ENCODE results near the gene PSTPIP1.

PSTPIP1 gene

GRCh38 chr15:77042955-77043920 lies 48.3 kb downstream of the PSTPIP1 start:
- no peak for DNase-seq (ENCODE audit: low read depth in 2 of 2)

GRCh38 chr15:77044228-77045042 lies 49.5 kb downstream of the PSTPIP1 start:
- no peak for DNase-seq (ENCODE audit: low read depth in 2 of 2)

GRCh38 chr15:77045985-77046384 lies 51.1 kb downstream of the PSTPIP1 start:
- DNase-seq (ENCODE audit: low read depth in 2 of 2): no peak

GRCh38 chr15:77046704-77047412 lies 51.9 kb downstream of the PSTPIP1 start:
- DNase-seq (ENCODE audit: low read depth in 2 of 2): no peak

DNA sequence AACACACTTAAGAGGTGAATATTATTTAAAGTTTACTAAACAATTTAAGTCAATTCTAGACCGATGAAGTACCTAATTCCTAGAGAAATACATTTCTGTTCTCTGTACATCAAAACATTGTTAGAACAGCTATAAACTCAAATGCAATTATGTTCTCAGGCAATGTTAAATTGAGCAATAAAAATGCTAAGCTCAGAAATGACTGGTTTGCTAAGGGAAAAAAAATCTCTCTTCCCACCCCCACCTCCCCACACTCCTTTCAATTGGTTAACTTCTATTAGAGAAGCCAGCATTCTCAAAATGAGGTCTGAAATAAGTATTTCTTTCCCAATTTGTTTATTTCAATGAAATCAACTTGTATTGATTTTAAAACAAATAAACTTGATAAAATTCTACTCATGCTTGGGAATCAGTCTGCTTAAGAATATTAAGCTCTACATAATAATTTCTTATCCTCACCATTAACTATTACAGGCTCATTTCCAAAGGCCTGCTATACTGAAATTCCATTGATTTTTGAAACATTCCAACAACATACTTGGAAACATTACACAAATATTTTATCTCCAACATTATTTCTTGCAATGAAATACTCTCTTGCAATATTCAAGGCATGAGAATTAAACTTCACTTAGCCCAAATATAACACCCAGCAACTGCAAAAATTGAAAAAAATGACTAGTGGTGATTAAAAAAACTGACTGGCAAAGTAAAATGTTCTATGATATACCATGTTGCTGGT lies 53.4 kb downstream of the PSTPIP1 start:
- no peak for DNase-seq (ENCODE audit: low read depth in 2 of 2)

GRCh38 chr15:77052556-77052955 lies 57.6 kb downstream of the PSTPIP1 start:
- DNase-seq (ENCODE audit: low read depth in 2 of 2): no peak

DNA sequence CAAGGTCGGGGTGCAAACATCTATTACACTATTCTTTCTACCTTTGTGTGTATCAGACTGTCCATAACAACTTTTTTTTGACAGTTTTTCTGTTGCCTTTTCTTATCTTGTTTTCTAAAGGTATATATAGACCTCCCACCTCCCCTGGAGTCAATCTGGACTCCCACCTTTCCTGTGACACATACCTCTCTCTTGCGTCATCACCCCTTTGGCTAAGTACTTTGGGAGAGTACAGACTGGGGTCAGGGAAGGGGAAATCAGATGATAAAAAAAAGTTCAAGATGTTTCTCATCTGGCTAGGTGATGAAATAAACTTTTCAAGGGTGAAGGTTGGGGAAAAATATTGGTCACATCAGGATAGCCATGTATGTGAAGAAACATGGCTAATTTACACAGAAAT lies 58.8 kb downstream of the PSTPIP1 start:
- no peak for DNase-seq (ENCODE audit: low read depth in 2 of 2)

GRCh38 chr15:77057072-77057471 lies 62.1 kb downstream of the PSTPIP1 start:
- no peak for DNase-seq (ENCODE audit: low read depth in 2 of 2)

DNA sequence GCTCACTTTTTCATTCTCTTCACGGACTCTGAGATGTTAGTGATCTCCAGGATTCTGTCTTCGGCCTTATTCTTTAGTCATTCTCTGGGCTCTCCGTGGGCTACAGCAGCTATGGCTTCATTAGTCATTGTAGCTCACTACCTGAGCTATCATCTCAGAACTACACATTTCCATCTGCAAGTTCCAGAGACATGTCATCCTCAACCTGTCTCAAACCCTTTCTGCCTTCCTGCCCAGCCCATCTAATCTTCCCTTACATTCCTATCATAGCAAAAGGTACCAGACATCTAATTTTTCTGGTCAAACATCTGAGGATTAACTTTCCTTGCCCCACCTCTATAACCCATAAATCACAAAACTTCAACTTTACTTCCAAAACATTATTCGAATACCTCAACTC lies 62.8 kb downstream of the PSTPIP1 start:
- DNase-seq (ENCODE audit: low read depth in 2 of 2): no peak

- no peak for DNase-seq (ENCODE audit: low read depth in 2 of 2)
Observed at GRCh38 chr15:77058468-77058867, 63.5 kb downstream of the PSTPIP1 start.

- DNase-seq (ENCODE audit: low read depth in 2 of 2): no peak
Observed at GRCh38 chr15:77059786-77060361, 64.9 kb downstream of the PSTPIP1 start.

DNA sequence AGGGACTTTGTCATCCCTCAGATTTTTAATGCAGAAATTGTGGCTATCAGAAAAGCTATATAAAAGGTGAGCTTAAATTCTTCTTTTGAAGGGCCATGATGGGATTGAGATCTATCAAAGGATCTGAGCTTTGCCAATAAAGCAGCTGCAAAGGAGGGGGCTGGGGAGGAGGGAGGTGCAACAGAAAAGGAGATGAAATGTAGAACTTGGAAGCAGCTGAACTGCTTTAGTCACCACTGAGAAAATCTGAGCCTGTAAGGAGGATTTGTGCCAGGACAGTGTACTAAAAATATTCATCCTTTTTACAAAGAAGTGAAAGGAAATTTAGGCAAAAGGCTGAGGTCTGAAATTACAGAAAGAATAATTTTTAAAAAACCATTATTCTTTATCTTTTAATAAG lies 65.6 kb downstream of the PSTPIP1 start:
- DNase-seq (ENCODE audit: low read depth in 2 of 2): no peak

DNA sequence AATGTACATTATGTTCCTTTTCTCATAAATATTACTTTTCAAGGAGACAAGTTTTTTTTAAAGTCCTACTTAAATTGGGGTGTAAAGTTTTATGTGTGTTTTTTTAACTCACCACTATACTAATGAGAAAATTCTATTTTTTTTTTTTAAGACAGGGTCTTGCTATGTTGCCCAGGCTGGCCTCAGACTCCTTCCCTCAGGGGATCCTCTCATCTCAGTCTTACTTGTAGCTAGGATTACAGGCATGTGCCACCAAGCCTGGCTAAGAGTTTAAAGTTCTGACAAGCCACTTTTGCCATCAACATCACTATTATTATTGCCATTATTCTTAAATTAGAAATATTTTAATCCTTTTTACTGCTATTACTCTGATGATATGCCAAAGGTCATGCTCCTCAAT lies 68.3 kb downstream of the PSTPIP1 start:
- DNase-seq (ENCODE audit: low read depth in 2 of 2): no peak

- no peak for DNase-seq (ENCODE audit: low read depth in 2 of 2)
Observed at GRCh38 chr15:77064063-77064462, 69.1 kb downstream of the PSTPIP1 start.

GRCh38 chr15:77064539-77065308 lies 69.8 kb downstream of the PSTPIP1 start:
- DNase-seq (ENCODE audit: low read depth in 2 of 2): no peak

DNA sequence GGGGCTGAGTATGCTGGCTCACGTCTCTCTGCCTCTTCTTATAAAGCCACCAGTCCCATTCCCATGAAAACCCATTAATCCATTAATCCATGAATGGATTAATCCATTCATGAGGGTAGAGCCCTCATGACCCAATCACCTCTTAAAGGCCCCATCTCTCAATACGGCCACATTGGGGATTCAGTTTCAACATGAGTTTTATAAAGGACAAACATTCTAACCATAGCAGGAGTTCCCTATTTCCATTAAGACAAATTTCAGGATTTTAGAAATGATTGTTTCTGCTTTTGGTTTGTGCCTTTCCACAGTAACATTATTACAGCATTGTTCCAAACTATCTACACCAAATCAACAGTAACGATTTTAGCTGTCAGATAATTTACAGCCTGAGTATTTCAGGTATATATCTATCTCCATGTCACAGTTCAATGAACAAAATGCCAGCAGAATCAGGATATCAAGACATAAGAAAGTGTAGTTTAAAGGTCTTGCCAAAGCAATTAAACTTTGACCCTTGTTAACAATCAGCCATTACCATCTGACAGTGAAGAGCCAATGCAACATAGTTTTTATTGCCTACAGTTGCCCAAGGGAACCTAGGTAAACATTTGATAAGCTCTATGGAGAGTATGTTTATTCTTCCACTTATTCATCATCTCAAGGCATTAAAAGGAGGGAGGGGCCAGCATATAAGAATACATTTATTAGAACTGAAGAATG lies 72.2 kb downstream of the PSTPIP1 start:
- DNase-seq (ENCODE audit: low read depth in 2 of 2): no peak

DNA sequence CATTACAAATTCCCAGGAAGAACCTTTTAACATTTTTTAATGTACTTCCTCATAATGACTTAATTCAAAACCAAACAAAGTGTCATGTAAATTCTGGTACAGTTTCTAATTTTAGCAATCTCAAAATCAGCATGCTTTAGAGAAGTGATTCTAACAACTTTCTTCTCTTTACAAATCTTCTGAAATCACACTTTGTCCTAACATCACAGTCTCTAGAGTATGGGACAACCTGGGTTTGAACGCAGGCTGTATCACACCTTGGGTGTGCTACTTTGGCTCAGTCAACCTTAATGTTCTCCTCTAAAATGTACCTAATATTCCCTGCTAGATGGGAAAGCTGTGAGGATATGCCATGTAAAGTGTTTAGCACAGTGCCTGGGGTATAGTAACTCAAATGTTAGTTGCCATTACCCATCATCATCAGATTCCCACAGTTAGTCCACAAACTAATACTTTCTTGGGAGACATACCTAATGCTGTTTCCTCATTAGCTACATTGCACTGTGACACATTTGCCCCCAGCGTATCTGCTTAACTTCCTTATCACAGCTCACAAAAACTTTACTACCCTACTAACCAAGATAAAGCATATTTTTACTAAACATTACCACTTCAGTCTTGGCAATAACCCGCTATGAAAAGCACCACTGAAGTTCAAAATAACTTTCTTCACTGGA lies 72.9 kb downstream of the PSTPIP1 start:
- no peak for DNase-seq (ENCODE audit: low read depth in 2 of 2)

- DNase-seq (ENCODE audit: low read depth in 2 of 2): no peak
Observed at GRCh38 chr15:77068633-77069032, 73.7 kb downstream of the PSTPIP1 start.

DNA sequence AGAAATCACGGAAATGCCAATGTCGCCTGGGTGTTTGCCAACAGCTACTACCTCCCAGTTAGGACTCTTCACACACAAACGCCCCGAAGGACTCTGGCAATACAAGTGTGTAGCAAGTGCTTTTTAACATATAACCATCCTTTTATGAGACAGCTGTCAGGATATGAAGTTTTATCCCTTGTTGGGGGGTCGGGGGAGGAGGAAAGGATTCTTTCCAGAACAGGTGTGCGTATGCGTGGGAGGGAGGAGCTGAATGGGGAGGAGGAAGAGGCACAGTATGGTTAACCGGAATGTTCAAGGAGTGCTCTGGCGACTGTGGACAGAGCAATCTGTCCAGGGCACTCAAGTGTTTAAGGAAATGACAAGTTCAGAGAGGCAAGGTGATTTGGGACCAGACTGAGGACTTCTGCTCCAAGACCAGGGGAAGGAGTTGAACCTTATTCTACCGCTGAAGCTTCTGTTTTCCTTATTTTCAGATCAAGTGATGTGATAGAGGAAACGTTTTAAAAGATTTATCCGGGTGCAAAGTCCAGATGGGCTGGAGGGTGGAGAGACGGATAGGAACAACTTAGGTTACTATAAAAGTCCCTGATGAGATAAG lies 74.7 kb downstream of the PSTPIP1 start:
- no peak for DNase-seq (ENCODE audit: low read depth in 2 of 2)
